K562 (cell line): Measurements from ENCODE around the gene ZNF607. TPM values are rescaled to one million over a fixed set of nuclear protein-coding genes. Genes with fewer than 3 reads are reported as not detected.
A peak's percentile ranks its signal among the peaks of the same experiment; 100 is the strongest.

ENCODE experiments used
- BMI1 ChIP-seq: fragments of 150-350 bp; IDR thresholded peaks from 2 replicates; pipeline ENCODE4 v1.6.1; 2014; ENCODE audit warnings: low read length
- CHD7 ChIP-seq: fragments of 200-600 bp; sonication (generic); IDR thresholded peaks from one replicate; pipeline ENCODE4 v1.6.1; 2012; ENCODE audit warnings: mild to moderate bottlenecking, low read depth, low read length, inconsistent platforms
- CXXC5 ChIP-seq: fragments of 250-450 bp; sonication (Bioruptor Pico); IDR thresholded peaks from 2 replicates; pipeline ENCODE4 v1.8.0; 2022; ENCODE audit warnings: inconsistent platforms, mild to moderate bottlenecking, moderate library complexity
- E2F6 ChIP-seq, 2 experiments: IDR thresholded peaks; 2 replicates each; pipeline ENCODE4 v1.6.1; 2011; ENCODE audit warnings: borderline replicate concordance in 1 of 2, control low read depth in 1 of 2, low read depth in 1 of 2, low read length in 1 of 2, mild to moderate bottlenecking in 1 of 2, mixed read lengths in 1 of 2, moderate library complexity in 1 of 2; ENCODE audit not compliant: insufficient read depth in 1 of 2, insufficient read length in 1 of 2, poor library complexity in 1 of 2, severe bottlenecking in 1 of 2; ENCODE audit errors: extremely low read depth in 1 of 2
- HDAC3 ChIP-seq: fragments of 450-650 bp; IDR thresholded peaks from 2 replicates; pipeline ENCODE4 v1.6.1; 2018; ENCODE audit warnings: borderline replicate concordance, mild to moderate bottlenecking, moderate library complexity; ENCODE audit not compliant: partially characterized antibody
- MAX ChIP-seq: sonication (generic); formaldehyde crosslinking; IDR thresholded peaks from 2 replicates; pipeline ENCODE4 v1.9.0; 2022; ENCODE audit warnings: mild to moderate bottlenecking, missing genetic modification reagents
- NFATC3 ChIP-seq: fragments of 450-650 bp; IDR thresholded peaks from 2 replicates; pipeline ENCODE4 v1.6.1; 2017; ENCODE audit warnings: mild to moderate bottlenecking
- PHB ChIP-seq: fragments of 250-450 bp; sonication (Bioruptor Pico); IDR thresholded peaks from 2 replicates; pipeline ENCODE4 v1.5.0; 2021
- POLR2AphosphoS2 ChIP-seq: IDR thresholded peaks from 2 replicates; pipeline ENCODE4 v1.6.1; 2012; ENCODE audit warnings: low read length, improper control_type of control experiment
- PRMT5 ChIP-seq: sonication (generic); formaldehyde crosslinking; IDR thresholded peaks from 2 replicates; pipeline ENCODE4 v1.5.0; 2020; ENCODE audit warnings: missing genetic modification reagents
- RFX7 ChIP-seq: fragments of 250-450 bp; sonication (Bioruptor Pico); IDR thresholded peaks from 2 replicates; pipeline ENCODE4 v1.5.1; 2021; ENCODE audit warnings: mild to moderate bottlenecking
- SNIP1 ChIP-seq: fragments of 450-650 bp; IDR thresholded peaks from 2 replicates; pipeline ENCODE4 v1.7.1; 2017; ENCODE audit warnings: low read depth, mild to moderate bottlenecking
- SNRNP70 ChIP-seq: fragments of 200-400 bp; formaldehyde crosslinking; optimal IDR thresholded peaks from 2 replicates; pipeline ENCODE3; 2017; ENCODE audit warnings: low read depth, low read length
- ZNF444 ChIP-seq: fragments of 250-450 bp; sonication (Bioruptor Pico); IDR thresholded peaks from 2 replicates; pipeline ENCODE4 v1.4.0; 2020; ENCODE audit warnings: mild to moderate bottlenecking, moderate library complexity
- polyA plus RNA-seq, 8 experiments: library from polyadenylated mRNA; depleted of rRNA in 4 of 8; stranded (reverse) in 5 of 8; unstranded in 3 of 8; fragments of >200 nt; fragmentation: Nextera tagmentation in 2 of 8; fragmentation: Illumina TruSeq in 1 of 8; extraction: Ambion mirVana in 2 of 8; extraction: Trizol in 1 of 8; gene quantifications; 2 replicates each; pipeline versions ENCODE4 v1.2.1 to v1.2.3, GENCODE V29; 2011 to 2014; ENCODE audit warnings: inconsistent platforms in 1 of 8, missing spikeins in 1 of 8
- total RNA-seq, 7 experiments: library from RNA; depleted of rRNA in 6 of 7; stranded (reverse); fragments of >200 nt in 6 of 7; fragmentation: Illumina TruSeq in 2 of 7; extraction: Trizol in 2 of 7; gene quantifications; 2 replicates each; pipeline versions ENCODE4 v1.2.1 to v1.2.3, GENCODE V29; 2011 to 2021; ENCODE audit warnings: low replicate concordance in 1 of 7
- TF ChIP-seq, protein P1 (sequence below): fragments of 450-650 bp; IDR thresholded peaks from 2 replicates; pipeline ENCODE4 v1.6.1; 2016; ENCODE audit warnings: missing biosample characterization, missing genetic modification characterization

ZNF607 gene
- total and polyA plus RNA-seq, 9 of the 15 experiments (the other 6 are each of a cell fraction or from before 2014, with no cell fraction given) = 0.65 to 5.1 (median 3.6) TPM

- TF ChIP-seq CHD7 = no peak
- TF ChIP-seq E2F6 (IDR thresholded peaks at IDR 0.05; ENCODE audit: borderline replicate concordance in 1 of 2, extremely low read depth in 1 of 2, insufficient read depth in 1 of 2, insufficient read length in 1 of 2, low read depth in 1 of 2, low read length in 1 of 2, poor library complexity in 1 of 2, severe bottlenecking in 1 of 2) = peak; percentile 77 to 83
- TF ChIP-seq MAX (CRISPR knock-in tag) = no peak
- no peak for TF ChIP-seq SNIP1
- TF ChIP-seq PHB (CRISPR knock-in tag) = no peak
- peak; percentile 97 for TF ChIP-seq CXXC5 (CRISPR knock-in tag)
- TF ChIP-seq SNRNP70 = no peak
- TF ChIP-seq, protein P1, sequence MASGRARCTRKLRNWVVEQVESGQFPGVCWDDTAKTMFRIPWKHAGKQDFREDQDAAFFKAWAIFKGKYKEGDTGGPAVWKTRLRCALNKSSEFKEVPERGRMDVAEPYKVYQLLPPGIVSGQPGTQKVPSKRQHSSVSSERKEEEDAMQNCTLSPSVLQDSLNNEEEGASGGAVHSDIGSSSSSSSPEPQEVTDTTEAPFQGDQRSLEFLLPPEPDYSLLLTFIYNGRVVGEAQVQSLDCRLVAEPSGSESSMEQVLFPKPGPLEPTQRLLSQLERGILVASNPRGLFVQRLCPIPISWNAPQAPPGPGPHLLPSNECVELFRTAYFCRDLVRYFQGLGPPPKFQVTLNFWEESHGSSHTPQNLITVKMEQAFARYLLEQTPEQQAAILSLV (tag) = no peak
- TF ChIP-seq BMI1 = no peak
- no peak for TF ChIP-seq ZNF444 (CRISPR knock-in tag)
- no peak for TF ChIP-seq HDAC3
- no peak for TF ChIP-seq PRMT5
- no peak for TF ChIP-seq POLR2AphosphoS2
- TF ChIP-seq NFATC3 = no peak
- TF ChIP-seq RFX7 (CRISPR knock-in tag) = no peak
Measured at GRCh38 chr19:37655689-37656371, 63.7 kb downstream of the ZNF607 start (continued).
